Epithelial cell of proximal tubule (primary cell): ENCODE results near the gene SRD5A1. TPM values are rescaled to one million over a fixed set of nuclear protein-coding genes. Genes with fewer than 3 reads are reported as not detected.

Experiments
- DNase-seq: peaks from one replicate; pipeline ENCODE4 v3.0.0-alpha.2; 2011; ENCODE audit warnings: low read depth
- H3K4me3 ChIP-seq: 2 replicates; pipeline ENCODE4 v1.5.1; 2011; ENCODE audit warnings: low read depth, mild to moderate bottlenecking, low read length
- total RNA-seq: library from RNA; depleted of rRNA; stranded (reverse); fragments of >200 nt; gene quantifications from 2 replicates; pipeline ENCODE4 v1.2.3, GENCODE V29; 2015
- TF ChIP-seq, protein P1 (sequence below): conservative IDR thresholded peaks from 2 replicates; pipeline ENCODE4 v1.5.1; 2012; ENCODE audit warnings: low read depth, mild to moderate bottlenecking, low read length

Gene SRD5A1, protein sequence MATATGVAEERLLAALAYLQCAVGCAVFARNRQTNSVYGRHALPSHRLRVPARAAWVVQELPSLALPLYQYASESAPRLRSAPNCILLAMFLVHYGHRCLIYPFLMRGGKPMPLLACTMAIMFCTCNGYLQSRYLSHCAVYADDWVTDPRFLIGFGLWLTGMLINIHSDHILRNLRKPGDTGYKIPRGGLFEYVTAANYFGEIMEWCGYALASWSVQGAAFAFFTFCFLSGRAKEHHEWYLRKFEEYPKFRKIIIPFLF
- total RNA-seq: 21.4 and 24.9 TPM in 2 replicates

DNA sequence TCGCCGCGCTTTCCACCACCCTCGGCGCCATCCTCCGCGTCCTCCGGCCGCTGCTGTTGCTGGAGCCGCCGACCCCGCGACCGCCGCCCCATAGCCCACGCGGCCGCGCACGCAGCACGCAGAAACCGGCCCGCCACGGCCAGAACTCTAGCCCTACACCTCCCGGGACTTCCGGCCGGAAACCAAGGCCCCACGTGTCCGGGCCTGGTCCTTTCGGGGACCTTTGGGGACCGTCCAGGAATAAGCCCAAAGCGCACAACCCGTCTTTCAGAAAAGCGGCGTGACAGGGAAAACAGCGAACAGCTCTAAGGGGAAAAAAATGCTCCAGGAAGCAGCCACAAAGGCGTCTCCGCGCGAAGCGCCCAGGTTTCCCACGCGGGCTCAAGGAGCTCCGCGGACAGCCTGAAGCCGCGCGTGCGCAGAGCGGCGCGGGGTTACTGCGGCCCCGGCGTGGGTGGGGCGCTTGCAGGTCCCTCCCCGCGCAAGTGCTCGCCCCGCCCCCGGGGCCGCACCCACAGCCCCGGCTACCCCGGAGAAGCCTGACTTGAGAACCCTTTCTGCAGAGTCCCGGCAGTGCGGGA, at the start of gene SRD5A1, which contains the start of gene NSUN2:
Gene SRD5A1, plus strand, starts transcription at position 553 of the 581 bp plus-strand sequence. CDS start 137 bp downstream, outside the sequence.
Gene NSUN2, minus strand, starts transcription at position 157 of the 581 bp plus-strand sequence. Its CDS starts 65 bp downstream, at position 92.
- H3K4me3 ChIP-seq: peak within 1 kb of the TSS; percentile 82
- TF ChIP-seq, protein P1, sequence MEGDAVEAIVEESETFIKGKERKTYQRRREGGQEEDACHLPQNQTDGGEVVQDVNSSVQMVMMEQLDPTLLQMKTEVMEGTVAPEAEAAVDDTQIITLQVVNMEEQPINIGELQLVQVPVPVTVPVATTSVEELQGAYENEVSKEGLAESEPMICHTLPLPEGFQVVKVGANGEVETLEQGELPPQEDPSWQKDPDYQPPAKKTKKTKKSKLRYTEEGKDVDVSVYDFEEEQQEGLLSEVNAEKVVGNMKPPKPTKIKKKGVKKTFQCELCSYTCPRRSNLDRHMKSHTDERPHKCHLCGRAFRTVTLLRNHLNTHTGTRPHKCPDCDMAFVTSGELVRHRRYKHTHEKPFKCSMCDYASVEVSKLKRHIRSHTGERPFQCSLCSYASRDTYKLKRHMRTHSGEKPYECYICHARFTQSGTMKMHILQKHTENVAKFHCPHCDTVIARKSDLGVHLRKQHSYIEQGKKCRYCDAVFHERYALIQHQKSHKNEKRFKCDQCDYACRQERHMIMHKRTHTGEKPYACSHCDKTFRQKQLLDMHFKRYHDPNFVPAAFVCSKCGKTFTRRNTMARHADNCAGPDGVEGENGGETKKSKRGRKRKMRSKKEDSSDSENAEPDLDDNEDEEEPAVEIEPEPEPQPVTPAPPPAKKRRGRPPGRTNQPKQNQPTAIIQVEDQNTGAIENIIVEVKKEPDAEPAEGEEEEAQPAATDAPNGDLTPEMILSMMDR: no peak
- DNase-seq: peak; percentile 42

DNA sequence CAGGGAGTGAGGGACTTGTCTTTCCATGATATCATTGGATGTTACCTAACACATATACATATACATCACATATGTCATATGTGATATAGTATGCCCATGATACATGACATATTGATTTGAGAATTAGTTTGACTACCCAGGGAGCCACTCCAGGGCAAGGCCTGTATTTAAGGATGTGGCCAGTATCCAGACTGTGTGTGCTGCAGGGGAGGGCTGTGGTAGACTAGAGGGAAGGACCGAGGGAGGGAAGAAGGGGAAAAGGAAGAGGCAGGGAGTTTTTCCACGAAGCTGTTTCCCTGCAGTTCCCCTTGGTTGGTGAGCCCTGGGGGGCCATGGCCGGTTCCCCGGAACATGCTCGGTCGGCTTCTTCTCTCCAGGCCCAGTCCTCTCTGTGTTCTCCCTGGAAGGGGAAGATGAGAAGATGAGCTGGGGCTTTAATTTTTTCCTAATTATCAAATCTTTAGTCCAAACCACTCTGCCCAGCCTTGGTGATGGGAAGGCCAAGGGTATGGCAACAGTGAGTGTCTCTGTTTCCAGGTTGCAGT, 49.1 kb upstream of the SRD5A1 start:
- no peak overlapping the region for H3K4me3 ChIP-seq
- TF ChIP-seq, protein P1: no peak
- DNase-seq: no peak

DNA sequence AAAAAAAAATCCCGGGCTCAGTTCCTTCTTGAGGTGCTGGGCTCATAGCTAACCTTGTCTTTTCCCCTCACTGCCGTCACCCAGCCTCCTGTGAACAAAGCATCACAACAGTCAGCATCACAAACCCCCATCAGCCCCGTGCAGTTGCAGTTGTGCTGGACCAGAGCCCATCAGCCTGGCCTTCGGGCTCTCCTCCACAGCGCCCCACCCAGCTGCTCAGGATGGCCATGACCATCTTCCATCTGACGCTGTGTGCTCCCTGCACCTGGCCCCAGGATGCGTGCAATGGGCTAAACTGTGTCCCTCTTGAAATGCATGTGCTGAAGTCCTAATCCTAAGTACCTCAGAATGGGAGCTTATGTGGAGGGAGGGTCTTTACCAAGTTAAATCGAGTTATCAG, 48.5 kb upstream of the SRD5A1 start:
- no peak overlapping the region for H3K4me3 ChIP-seq
- no peak for DNase-seq
- TF ChIP-seq, protein P1: no peak

DNA sequence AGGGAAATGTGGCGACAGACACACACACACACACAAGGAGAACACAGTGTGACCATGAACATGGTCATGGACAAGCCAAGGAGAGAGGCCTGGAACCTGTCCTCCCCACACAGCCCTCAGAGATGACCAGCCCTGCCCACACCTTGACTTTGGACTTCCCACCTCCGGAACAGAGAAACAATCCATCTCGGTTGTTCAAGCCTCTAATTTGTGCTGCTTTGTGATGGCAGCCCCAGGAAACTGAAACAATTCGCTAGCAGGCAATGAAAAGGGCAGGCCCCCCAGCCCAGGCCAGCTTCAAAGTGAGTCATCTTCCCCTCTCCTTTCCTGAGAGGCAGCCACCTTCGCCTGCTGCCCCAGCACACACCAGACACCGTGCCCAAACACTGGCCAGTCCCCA, 48.1 kb upstream of the SRD5A1 start:
- no peak for DNase-seq
- H3K4me3 ChIP-seq: no peak overlapping the region
- TF ChIP-seq, protein P1: no peak

DNA sequence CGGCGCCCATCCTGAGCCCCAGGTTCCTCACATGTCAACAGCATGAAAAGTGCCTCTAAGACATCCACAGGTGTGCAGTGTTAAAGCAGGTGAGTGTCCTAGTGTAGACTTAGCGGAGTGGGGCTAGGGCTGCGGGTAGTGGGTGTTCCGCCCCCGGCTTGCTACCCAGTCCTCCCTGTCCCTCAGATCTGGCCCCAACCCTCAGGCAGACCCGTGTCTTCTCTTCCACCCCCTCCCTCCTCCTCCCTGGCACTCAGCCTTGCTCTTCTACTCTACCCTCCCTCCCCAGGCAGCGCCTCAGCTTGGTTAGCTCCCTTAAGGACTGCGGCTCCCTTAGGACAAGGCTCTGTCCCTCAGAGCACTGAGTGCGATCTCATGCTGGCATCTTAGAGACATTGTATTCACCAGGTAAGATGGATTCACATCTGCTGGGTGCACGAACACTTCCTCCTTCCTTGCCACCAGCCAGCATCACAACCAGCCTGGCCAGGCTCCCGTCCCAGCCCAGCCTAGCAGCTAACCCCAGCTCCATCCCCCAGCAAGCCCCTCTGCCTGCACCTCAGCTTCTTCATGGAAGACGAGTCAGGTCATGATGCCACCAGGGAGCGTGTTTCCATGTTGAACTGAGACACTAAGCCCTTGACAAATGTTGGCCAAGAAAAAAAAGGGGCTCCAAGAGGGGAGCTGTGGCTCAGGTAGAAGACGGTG, 47.1 kb upstream of the SRD5A1 start:
- DNase-seq: no peak
- no peak overlapping the region for H3K4me3 ChIP-seq
- TF ChIP-seq, protein P1: no peak

DNA sequence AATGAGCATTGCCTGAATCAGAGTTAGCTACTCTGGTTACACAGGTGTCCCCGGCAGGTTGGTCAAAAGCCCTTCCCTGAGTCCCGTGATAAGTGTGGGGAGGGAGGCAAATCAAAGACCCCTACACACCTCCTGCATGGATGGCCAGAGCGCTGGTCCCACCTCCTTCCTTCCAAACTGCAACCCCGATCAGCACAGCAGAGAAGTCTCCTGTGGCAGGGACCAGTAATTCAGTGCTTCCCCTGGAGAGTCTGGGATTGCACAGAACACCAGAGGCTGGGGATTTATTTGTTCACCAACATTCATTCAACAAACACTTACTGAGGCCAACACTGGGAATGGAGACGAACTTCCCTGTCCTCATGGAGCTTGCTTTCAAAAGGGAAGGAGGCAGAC, 46.6 kb upstream of the SRD5A1 start:
- TF ChIP-seq, protein P1: no peak
- no peak overlapping the region for H3K4me3 ChIP-seq
- DNase-seq: no peak
